HG03064 (cell line): Measurements from ENCODE around the gene CNBP.
A peak's percentile ranks its signal among the peaks of the same experiment; 100 is the strongest.

Source experiments
- ATAC-seq: cut with Tn5 transposase; IDR thresholded peaks from one replicate; pipeline ENCODE4 v1.9.1; 2021; ENCODE audit warnings: low read depth; ENCODE audit not compliant: unreplicated experiment

Gene CNBP

GRCh38 chr3:129132097-129132866 is 51.4 kb downstream of the CNBP start:
- no peak for ATAC-seq

GRCh38 chr3:129131465-129132088 is 52.1 kb downstream of the CNBP start:
- no peak for ATAC-seq

GRCh38 chr3:129130291-129130813 is 53.3 kb downstream of the CNBP start:
- no peak for ATAC-seq

DNA sequence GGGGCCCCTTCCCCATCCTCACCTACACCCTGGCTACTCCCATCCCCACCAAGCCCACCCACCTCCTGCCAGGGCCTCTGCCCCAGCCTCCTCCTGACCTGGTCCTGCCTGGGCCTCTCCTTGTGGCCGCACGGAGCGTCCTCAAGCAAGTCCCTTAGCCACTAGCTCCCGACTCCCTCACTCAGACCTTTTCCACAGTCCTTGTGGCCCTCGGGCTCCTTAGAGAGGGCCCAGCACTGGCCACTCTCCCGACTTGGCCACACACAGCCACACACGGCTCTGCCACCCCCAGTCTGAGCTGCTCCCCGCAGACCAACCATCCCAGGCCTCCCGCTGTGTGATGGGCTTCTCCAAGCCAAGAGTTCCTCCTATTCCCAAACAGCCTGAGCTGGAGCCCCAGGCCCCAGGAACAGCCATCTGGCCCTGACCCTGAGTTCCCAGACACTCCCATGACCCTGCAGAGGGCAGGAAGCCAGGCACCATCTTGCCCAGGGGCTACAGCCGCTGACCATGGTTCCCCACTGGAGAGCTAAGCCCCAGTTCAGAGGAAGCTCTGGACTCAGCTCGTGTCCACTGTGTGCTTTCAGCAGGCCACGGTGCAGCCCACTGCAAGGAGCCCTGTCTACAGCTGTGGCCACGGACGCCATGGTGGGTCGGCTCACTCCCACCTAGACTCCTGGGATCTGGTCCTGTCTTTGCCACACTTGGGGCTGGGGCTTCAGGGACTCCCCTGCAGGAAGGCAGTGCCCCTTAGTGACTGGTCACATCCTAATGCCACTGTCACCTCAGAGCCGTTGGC is 55.1 kb downstream of the CNBP start:
- no peak for ATAC-seq

DNA sequence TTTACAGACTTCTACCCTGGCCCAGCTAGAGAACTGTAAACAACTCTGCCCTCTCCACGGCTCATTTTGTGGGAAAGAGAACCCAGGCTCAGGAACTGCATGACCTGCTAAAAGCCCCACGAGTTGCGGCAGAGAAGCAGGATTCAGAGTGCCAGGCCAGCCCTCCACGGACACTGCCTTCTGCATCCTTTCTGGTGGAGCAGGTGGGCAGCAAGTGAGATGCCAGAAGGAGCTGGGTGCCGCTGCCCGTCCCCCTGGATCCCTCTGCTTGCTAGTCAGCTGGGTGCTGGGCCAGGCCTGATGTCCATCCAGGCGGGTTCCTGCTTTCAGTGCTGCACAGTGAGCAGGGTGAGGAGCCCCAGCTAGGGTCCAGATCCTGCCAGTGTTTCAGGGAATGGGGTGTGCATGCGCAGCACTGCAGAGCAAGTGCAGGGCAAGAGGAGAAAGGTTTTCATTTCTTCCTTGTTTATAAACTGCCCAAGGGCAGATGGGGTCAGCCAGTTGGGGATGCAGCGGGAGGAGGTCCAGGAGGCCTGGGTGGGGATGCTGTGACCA is 56.9 kb downstream of the CNBP start:
- no peak for ATAC-seq

DNA sequence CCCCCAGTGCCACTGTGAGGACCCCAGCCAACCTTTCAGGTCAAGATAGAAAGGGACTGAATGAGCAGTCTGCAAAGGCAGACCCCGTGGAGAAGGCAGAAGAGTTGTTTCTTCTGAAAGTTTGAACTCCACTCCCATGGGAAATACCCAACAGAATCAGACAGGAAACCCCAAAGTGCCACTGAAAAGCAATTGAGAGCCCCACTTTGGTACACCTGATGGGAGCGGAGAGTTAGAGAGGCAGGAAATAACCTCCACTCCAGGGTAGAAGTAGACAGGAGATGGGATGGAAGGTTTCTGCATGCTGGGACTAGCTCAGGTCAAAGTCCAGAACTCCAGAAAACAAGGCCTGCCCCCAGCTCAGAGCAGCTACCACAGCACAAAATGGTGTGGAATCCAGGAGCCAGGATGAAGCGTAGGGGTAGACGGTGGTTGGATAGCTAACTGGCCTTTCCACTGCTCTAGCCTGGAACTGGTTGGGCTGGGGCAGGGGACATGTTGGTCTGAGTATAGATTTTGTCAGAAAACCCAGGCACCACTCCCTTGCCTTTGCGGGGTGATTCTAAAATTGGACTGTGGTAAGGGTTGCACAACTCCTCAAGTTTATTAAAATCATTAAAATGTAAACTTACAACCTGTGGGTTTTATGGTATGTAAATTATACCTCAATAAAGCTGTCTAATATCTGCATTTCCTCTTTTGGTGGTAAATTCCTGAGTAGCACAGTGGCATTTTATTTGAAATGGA is 60.2 kb downstream of the CNBP start:
- no peak for ATAC-seq

DNA sequence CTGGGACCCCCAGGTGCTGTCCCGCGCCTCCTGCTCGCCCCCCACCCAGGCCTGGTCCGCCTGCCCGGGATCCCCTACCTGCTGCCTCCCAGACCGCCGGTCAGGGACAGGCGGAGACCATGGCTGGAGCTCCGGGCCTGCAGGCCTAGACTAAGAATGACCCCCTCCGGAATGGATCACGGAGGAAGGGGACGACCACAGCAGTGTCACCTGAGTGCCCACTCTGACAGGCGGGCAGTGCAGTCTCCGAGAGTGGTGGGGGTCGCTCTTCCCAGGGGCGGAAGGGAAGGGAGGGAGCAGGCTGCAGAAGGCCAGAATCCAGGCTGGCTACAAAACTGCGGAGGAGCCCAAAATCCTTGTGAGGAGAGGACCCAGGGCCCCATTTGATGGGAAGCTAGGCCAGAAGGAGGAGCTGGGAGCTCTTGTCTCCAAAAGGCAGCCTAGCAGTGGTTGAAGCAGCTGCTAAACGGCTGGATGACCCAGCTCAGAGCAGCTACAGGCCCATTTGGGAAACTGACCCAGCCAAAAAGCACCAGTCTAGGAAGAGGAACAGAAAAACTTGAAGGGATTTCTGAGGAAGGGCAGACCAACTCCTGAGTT is 61.2 kb downstream of the CNBP start:
- no peak for ATAC-seq

- peak; percentile 44 for ATAC-seq
Measured at GRCh38 chr3:129121792-129122411, 61.8 kb downstream of the CNBP start, which contains the start of gene RAB43. Gene RAB43, minus strand, starts transcription at chr3:129121804. Its CDS starts 315 bp downstream, at chr3:129121489.

DNA sequence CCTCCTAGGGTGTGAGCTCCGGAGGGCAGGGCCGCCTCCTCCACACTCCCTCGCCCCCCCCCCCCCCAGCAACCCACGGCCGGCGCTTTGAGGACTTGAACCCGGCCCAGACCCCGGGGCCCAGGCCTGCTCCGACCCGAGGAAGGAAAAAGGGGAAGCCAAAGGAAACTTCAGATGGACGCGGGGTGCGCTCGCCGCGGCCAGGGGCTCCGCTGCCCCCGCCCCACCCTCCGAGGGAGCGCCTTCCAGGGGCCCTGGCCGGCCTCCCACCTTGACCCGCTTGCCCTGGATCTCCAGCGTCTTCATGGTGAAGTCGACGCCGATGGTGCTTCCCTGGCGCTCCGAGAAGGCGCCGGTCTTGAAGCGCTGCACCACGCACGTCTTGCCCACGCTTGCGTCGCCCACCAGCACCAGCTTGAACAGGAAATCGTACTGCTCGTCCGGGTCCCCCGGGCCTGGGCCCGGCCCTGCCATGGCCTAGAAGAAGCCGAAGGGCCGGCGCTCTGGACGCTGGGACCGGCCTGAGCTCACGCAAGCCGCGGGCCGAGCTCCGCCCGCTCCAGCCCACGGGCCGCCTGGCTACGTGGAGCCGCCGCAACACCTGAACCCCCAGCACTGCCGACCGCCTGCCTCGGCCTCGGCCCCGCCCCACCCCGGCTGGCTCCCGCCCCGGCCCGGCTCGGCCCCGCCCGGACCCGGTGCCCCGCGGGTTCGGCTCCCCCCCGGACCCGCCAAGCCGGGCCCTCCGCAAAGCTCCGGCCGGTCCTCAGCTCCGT is 62.5 kb downstream of the CNBP start:
- peak; percentile 6 for ATAC-seq

- peak; percentile 70 for ATAC-seq
Measured at GRCh38 chr3:129120254-129121004, 63.3 kb downstream of the CNBP start.

DNA sequence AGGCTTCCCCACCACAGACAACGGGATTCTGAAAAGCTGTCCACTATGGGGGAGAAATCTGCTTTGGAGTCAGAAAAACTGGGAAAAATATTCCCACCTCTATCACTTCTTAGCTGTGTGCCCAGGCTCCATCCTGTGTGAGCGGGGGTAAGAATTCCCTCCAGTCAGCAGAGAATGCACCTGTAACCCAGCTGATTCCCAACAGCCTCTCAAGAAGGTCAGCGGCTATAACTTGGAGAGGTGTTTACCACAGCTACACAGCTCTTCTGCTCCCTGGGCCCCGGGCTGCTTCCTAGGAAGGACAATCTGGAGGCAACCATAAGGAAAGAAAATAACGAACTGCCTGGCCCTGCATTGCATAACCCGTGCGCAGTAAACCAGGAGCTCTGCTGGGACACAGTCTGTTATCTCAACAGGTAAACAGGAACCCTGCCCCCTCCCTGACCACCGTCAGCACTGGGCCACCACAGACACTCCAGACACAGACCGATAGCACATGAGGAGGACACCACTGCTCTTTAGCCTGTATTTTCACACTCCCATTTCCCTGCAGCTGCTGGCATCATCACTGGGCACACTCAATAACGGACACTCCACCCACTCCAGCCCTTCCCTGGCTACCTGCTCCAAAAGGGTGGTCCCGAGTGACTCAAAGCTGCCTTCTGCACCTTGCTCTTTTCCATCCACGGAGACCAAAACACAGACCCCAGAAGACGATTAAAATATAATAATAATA is 64.2 kb downstream of the CNBP start:
- ATAC-seq, result no peak

DNA sequence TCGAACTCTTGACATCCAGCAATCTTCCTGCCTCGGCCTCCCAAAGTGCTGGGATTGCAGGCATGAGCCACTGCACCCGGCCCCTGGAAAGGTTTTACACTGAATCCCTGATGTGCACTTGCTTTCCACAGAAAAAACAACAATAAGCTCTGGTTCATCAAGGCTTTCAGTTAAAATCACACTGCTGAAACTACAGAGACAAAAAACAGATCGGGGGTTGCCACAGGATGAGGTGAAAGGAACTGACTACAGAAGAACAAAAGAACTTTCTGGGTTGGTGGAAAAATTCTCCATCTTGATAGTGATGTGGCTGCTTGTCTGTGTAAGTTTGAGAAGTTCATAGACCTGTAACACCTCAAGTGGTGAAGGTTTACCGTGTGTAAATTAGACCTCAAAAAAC is 65.0 kb downstream of the CNBP start:
- ATAC-seq, result no peak
